SKM-1 treated with dmso at 0.1 percent for 144 hours (cell line): ENCODE results near the gene SLC22A13.

ENCODE experiments used
- DNase-seq: peaks from one replicate; lab custom pipeline; 2025; ENCODE audit not compliant: unreplicated experiment; lab: John Stamatoyannopoulos, UW

SLC22A13 gene

DNA sequence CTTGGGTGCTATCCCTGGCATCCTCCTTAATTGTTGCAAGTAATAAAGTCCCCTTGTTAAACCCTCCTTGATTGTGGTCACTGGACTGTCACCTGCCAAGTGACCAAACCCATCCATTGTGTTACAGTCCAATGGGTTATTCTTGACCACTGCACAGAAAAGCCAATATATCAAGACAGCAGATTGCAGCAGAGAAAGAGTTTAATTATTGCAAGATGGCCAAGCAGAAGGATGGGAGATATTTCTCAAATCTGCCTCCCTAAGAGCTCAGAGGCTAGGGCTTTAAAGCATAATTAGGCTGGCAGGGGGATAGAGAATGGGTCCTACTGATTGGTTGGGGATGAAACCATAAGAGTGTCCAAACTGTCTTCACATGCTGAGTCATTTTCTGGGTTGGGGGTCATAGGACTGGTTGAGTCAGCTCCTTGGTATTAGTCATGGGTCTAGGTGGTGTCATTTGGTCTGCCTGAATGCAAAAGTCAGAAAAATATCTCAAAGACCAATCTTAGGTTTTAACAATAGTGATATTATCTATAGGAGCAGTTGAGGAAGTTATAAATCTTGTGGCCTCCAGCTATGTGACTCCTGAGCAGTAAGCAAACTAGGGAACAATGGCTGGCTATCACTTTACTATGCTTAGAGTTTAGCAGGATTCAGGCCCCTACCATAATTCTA is 61.9 kb downstream of the SLC22A13 start:
- DNase-seq = no peak
